Measurements from ENCODE around the gene CC2D2A.

The CC2D2A gene

DNA sequence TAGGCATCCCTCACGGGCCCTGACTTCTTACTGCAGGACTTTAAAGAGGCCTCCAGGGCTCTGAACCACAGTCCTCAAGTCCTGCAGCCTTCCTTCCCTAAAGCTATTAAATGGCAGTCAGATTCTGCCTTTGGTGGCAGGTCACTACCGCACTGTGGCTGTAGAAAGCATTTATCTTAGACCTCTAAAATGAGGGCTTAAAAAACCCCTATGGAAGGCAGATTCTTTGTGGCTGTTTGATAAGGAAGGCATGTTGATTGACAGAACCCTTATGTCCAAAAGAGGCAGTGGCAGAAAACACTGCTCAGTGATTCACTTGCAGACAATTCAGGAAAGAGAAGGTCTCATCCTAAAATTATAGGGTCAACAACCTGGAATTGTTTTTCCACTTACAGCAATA is 106.3 kb downstream of the CC2D2A start:
- Histone ChIP-seq H3K4me3 (ENCODE audit: insufficient read depth, low read depth, low read length) (no peak overlapping the region), H3K36me3 (ENCODE audit: control insufficient read depth, insufficient read depth, low read length) (peaks cover 3% of the 10 kb centered on the region), H3K27ac (ENCODE audit: insufficient read depth, low read depth, low read length, poor library complexity, severe bottlenecking) (no peak overlapping the region), H3K4me1 (ENCODE audit: control insufficient read depth, insufficient read depth, low read length) (no peaks in the 10 kb centered on the region), H3K9me3 (ENCODE audit: control insufficient read depth, low read length) (no peaks in the 10 kb centered on the region), H3K27me3 (ENCODE audit: control insufficient read depth, insufficient read depth, low read length, poor library complexity, severe bottlenecking) (no peaks in the 10 kb centered on the region)
- 91% methylated on average over 2 of the region's 2 CpGs for WGBS, 2 experiments

DNA sequence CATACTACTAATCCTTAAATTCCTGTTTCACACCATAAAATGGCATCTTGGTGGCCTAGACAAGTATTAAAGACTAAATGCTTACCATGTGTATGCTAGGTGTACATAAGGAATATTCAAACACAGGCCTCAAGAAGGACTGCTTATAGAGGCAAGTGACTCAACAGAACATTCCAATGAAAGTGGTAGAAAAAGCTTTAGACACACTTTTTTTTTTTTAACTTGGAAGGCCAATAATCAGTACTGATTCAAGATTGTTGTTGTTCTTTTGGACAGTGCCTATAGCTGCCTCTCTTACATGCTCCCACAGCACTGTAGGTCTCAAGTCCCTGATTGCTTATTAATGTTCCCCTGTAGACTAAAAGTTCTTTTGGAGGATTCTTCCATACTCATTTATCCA is 107.8 kb downstream of the CC2D2A start:
- H3K27me3 ChIP-seq (ENCODE audit: control insufficient read depth, insufficient read depth, low read length, poor library complexity, severe bottlenecking): no peaks in the 10 kb centered on the region
- no peaks in the 10 kb centered on the region for H3K36me3 ChIP-seq (ENCODE audit: control insufficient read depth, insufficient read depth, low read length)
- H3K9me3 ChIP-seq (ENCODE audit: control insufficient read depth, low read length): no peaks in the 10 kb centered on the region
- H3K4me3 ChIP-seq (ENCODE audit: insufficient read depth, low read depth, low read length): no peak overlapping the region
- no peaks in the 10 kb centered on the region for H3K4me1 ChIP-seq (ENCODE audit: control insufficient read depth, insufficient read depth, low read length)
- no peak overlapping the region for H3K27ac ChIP-seq (ENCODE audit: insufficient read depth, low read depth, low read length, poor library complexity, severe bottlenecking)

- Histone ChIP-seq H3K9me3 (ENCODE audit: control insufficient read depth, low read length) (no peaks in the 10 kb centered on the region), H3K27me3 (ENCODE audit: control insufficient read depth, insufficient read depth, low read length, poor library complexity, severe bottlenecking) (no peaks in the 10 kb centered on the region), H3K4me3 (ENCODE audit: insufficient read depth, low read depth, low read length) (no peak overlapping the region), H3K36me3 (ENCODE audit: control insufficient read depth, insufficient read depth, low read length) (peaks cover 9% of the 10 kb centered on the region), H3K27ac (ENCODE audit: insufficient read depth, low read depth, low read length, poor library complexity, severe bottlenecking) (no peak overlapping the region), H3K4me1 (ENCODE audit: control insufficient read depth, insufficient read depth, low read length) (no peaks in the 10 kb centered on the region)
- WGBS, 2 experiments: 86 to 100% methylated on average over 1 of the region's 1 CpG
Observed at GRCh38 chr4:15584785-15585184, 115.1 kb downstream of the CC2D2A start.

DNA sequence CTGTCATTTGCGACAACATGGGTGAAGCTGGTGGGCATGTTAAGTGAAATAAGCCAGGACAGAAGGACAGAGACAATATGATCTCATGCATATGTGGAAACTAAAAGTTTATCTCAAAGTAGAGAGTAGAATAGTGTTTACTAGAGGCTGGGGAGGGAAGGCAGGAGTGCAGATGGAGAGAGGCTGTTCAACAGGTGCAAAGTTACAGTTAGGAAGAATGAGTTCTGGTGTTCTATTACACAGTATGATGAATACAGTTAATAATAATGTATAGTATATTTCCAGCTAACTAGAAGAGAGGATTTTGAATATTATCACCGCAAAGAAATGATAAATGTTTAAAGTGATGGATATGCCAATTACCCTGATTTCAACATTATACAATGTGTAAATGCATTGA is 115.6 kb downstream of the CC2D2A start:
- no peaks in the 10 kb centered on the region for H3K4me1 ChIP-seq (ENCODE audit: control insufficient read depth, insufficient read depth, low read length)
- H3K4me3 ChIP-seq (ENCODE audit: insufficient read depth, low read depth, low read length): no peak overlapping the region
- H3K27ac ChIP-seq (ENCODE audit: insufficient read depth, low read depth, low read length, poor library complexity, severe bottlenecking): no peak overlapping the region
- 90 to 92% methylated on average over 1 of the region's 2 CpGs for WGBS, 2 experiments
- no peaks in the 10 kb centered on the region for H3K9me3 ChIP-seq (ENCODE audit: control insufficient read depth, low read length)
- H3K27me3 ChIP-seq (ENCODE audit: control insufficient read depth, insufficient read depth, low read length, poor library complexity, severe bottlenecking): no peaks in the 10 kb centered on the region
- H3K36me3 ChIP-seq (ENCODE audit: control insufficient read depth, insufficient read depth, low read length): peaks cover 9% of the 10 kb centered on the region

DNA sequence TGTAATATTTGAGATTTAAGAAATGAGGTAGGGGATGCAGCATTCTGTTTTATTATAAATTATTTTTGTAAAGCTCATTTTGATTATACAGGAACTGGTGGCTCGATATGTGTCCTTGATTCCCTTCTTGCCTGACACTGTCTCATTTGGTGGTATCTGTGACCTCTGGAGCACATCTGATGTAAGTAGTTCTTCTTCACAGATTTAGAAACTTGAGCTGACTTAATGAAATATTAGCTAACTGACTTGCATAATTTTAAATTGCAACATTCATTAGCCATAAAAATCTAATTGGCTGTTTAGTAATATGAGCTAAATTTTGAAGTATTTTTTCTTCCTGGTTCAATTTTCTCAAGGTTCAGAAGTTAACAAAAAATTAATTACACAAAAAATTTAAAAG is 116.4 kb downstream of the CC2D2A start:
- Histone ChIP-seq H3K4me1 (ENCODE audit: control insufficient read depth, insufficient read depth, low read length) (no peaks in the 10 kb centered on the region), H3K27ac (ENCODE audit: insufficient read depth, low read depth, low read length, poor library complexity, severe bottlenecking) (no peak overlapping the region), H3K4me3 (ENCODE audit: insufficient read depth, low read depth, low read length) (no peak overlapping the region), H3K9me3 (ENCODE audit: control insufficient read depth, low read length) (no peaks in the 10 kb centered on the region), H3K27me3 (ENCODE audit: control insufficient read depth, insufficient read depth, low read length, poor library complexity, severe bottlenecking) (no peaks in the 10 kb centered on the region), H3K36me3 (ENCODE audit: control insufficient read depth, insufficient read depth, low read length) (peaks cover 9% of the 10 kb centered on the region)
- 100% methylated on average over 1 of the region's 1 CpG for WGBS, 2 experiments

GRCh38 chr4:15587649-15588048 is 118.0 kb downstream of the CC2D2A start:
- no peak overlapping the region for H3K4me3 ChIP-seq (ENCODE audit: insufficient read depth, low read depth, low read length)
- H3K9me3 ChIP-seq (ENCODE audit: control insufficient read depth, low read length): no peaks in the 10 kb centered on the region
- H3K4me1 ChIP-seq (ENCODE audit: control insufficient read depth, insufficient read depth, low read length): no peaks in the 10 kb centered on the region
- WGBS, 2 experiments: 61 to 65% methylated on average over 3 of the region's 3 CpGs
- H3K27ac ChIP-seq (ENCODE audit: insufficient read depth, low read depth, low read length, poor library complexity, severe bottlenecking): no peak overlapping the region
- no peaks in the 10 kb centered on the region for H3K27me3 ChIP-seq (ENCODE audit: control insufficient read depth, insufficient read depth, low read length, poor library complexity, severe bottlenecking)
- H3K36me3 ChIP-seq (ENCODE audit: control insufficient read depth, insufficient read depth, low read length): peaks cover 9% of the 10 kb centered on the region

DNA sequence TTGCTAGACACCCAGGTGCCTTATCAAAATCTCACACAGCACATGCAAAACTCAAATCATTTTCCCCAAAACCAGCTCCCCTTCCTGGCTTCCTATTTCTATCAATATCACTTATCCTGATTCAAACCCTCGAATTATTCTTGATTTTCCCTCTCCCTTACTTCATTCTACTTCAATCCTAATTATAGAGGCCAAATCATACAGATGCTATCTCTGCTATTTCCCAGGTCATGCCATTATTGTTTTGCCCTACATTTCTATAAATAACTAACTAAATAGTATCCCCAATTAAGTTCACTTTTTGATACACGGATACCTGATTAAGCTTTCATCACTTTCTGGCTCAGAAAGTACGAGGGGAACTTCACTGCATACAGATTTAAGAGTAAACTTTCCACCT is 123.1 kb downstream of the CC2D2A start:
- Histone ChIP-seq H3K36me3 (ENCODE audit: control insufficient read depth, insufficient read depth, low read length) (peaks cover 10% of the 10 kb centered on the region), H3K27me3 (ENCODE audit: control insufficient read depth, insufficient read depth, low read length, poor library complexity, severe bottlenecking) (no peaks in the 10 kb centered on the region), H3K4me3 (ENCODE audit: insufficient read depth, low read depth, low read length) (no peak overlapping the region), H3K4me1 (ENCODE audit: control insufficient read depth, insufficient read depth, low read length) (no peaks in the 10 kb centered on the region), H3K9me3 (ENCODE audit: control insufficient read depth, low read length) (no peaks in the 10 kb centered on the region), H3K27ac (ENCODE audit: insufficient read depth, low read depth, low read length, poor library complexity, severe bottlenecking) (no peak overlapping the region)
- WGBS, 2 experiments: 93 to 94% methylated on average over 3 of the region's 3 CpGs

GRCh38 chr4:15598644-15599043 is 129.0 kb downstream of the CC2D2A start:
- Histone ChIP-seq H3K36me3 (ENCODE audit: control insufficient read depth, insufficient read depth, low read length) (peaks cover 23% of the 10 kb centered on the region), H3K27ac (ENCODE audit: insufficient read depth, low read depth, low read length, poor library complexity, severe bottlenecking) (no peak overlapping the region), H3K9me3 (ENCODE audit: control insufficient read depth, low read length) (no peaks in the 10 kb centered on the region), H3K4me1 (ENCODE audit: control insufficient read depth, insufficient read depth, low read length) (no peaks in the 10 kb centered on the region), H3K4me3 (ENCODE audit: insufficient read depth, low read depth, low read length) (no peak overlapping the region), H3K27me3 (ENCODE audit: control insufficient read depth, insufficient read depth, low read length, poor library complexity, severe bottlenecking) (no peaks in the 10 kb centered on the region)
- WGBS, 2 experiments: 85 to 96% methylated on average over 4 of the region's 4 CpGs

GRCh38 chr4:15600176-15600575 is 130.5 kb downstream of the CC2D2A start:
- H3K4me3 ChIP-seq (ENCODE audit: insufficient read depth, low read depth, low read length): no peak overlapping the region
- peaks cover 26% of the 10 kb centered on the region for H3K36me3 ChIP-seq (ENCODE audit: control insufficient read depth, insufficient read depth, low read length)
- no peaks in the 10 kb centered on the region for H3K9me3 ChIP-seq (ENCODE audit: control insufficient read depth, low read length)
- H3K27ac ChIP-seq (ENCODE audit: insufficient read depth, low read depth, low read length, poor library complexity, severe bottlenecking): no peak overlapping the region
- no peaks in the 10 kb centered on the region for H3K4me1 ChIP-seq (ENCODE audit: control insufficient read depth, insufficient read depth, low read length)
- H3K27me3 ChIP-seq (ENCODE audit: control insufficient read depth, insufficient read depth, low read length, poor library complexity, severe bottlenecking): no peaks in the 10 kb centered on the region
- 94 to 95% methylated on average over 3 of the region's 3 CpGs for WGBS, 2 experiments

- H3K36me3 ChIP-seq (ENCODE audit: control insufficient read depth, insufficient read depth, low read length): peaks cover 26% of the 10 kb centered on the region
- H3K27ac ChIP-seq (ENCODE audit: insufficient read depth, low read depth, low read length, poor library complexity, severe bottlenecking): no peak overlapping the region
- H3K27me3 ChIP-seq (ENCODE audit: control insufficient read depth, insufficient read depth, low read length, poor library complexity, severe bottlenecking): no peaks in the 10 kb centered on the region
- no peaks in the 10 kb centered on the region for H3K9me3 ChIP-seq (ENCODE audit: control insufficient read depth, low read length)
- H3K4me1 ChIP-seq (ENCODE audit: control insufficient read depth, insufficient read depth, low read length): no peaks in the 10 kb centered on the region
- no peak overlapping the region for H3K4me3 ChIP-seq (ENCODE audit: insufficient read depth, low read depth, low read length)
- 97 to 100% methylated on average over 1 of the region's 2 CpGs for WGBS, 2 experiments
Observed at GRCh38 chr4:15601862-15602261, 132.2 kb downstream of the CC2D2A start.

DNA sequence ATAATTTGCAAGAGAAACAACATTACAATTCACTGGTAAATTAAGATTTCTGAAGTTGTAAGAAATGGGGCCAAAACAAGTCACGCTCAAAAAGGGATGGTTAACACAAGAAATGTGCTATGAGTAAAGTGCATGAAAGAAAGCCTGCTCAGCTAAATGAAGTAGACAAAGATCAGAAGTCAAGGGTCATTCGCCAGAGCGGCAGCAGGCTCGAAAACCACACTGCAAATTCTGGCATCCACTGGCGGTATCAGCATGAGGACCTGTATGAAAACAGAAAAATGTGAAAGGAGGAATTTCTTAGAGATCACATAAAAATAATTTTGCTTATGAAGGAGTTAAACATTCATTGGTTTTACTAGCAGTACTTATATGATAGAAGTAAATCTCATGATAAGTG is 135.9 kb downstream of the CC2D2A start:
- H3K27ac ChIP-seq (ENCODE audit: insufficient read depth, low read depth, low read length, poor library complexity, severe bottlenecking): no peak overlapping the region
- H3K36me3 ChIP-seq (ENCODE audit: control insufficient read depth, insufficient read depth, low read length): peaks cover 21% of the 10 kb centered on the region
- no peaks in the 10 kb centered on the region for H3K27me3 ChIP-seq (ENCODE audit: control insufficient read depth, insufficient read depth, low read length, poor library complexity, severe bottlenecking)
- H3K4me1 ChIP-seq (ENCODE audit: control insufficient read depth, insufficient read depth, low read length): no peaks in the 10 kb centered on the region
- WGBS, 2 experiments: 72 to 74% methylated on average over 5 of the region's 5 CpGs
- H3K9me3 ChIP-seq (ENCODE audit: control insufficient read depth, low read length): no peaks in the 10 kb centered on the region
- H3K4me3 ChIP-seq (ENCODE audit: insufficient read depth, low read depth, low read length): no peak overlapping the region
